HG02852 (cell line): ENCODE data around the gene FLT3LG.

Experiments used
- ATAC-seq: cut with Tn5 transposase; IDR thresholded peaks from one replicate; pipeline ENCODE4 v1.9.1; 2021; ENCODE audit warnings: mild to moderate bottlenecking, moderate library complexity; ENCODE audit not compliant: unreplicated experiment

FLT3LG gene

DNA sequence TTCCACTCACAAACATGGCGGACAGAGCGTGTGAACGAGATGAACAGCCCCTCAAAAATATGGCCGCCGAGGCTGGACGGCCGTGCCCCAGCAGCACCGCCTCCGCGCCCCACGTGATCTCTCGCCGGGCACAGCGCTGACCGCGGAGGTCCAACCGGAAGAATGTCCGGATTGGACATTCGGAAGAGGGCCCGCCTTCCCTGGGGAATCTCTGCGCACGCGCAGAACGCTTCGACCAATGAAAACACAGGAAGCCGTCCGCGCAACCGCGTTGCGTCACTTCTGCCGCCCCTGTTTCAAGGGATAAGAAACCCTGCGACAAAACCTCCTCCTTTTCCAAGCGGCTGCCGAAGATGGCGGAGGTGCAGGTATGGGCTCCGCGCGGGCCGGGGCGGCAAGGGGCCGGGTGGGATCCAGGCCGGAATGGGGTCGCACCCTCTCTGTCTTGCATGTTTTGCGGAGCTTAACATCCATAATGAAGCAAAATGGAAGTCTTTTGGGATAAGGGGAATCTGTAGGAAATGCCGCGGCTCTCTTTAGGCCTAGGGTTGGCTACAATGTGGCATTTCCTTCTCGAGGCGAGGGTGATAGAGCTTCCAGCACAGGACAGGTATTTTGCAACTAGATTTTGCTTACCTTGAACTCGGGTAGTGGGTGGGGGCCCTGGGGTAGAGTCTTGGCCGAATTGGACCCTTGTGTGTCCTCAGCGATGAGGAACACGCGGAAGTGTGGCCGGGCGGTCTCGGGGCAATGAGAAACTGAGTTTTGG, 13.4 kb downstream of the FLT3LG start, which contains the start of gene RPL13A:
Gene RPL13A (plus strand): TSS at position 332 of the 769 bp plus-strand sequence. CDS start 22 bp downstream, at position 354.
- ATAC-seq = peak; percentile 90

GRCh38 chr19:49488046-49488862, 14.2 kb downstream of the FLT3LG start:
- ATAC-seq = no peak

- ATAC-seq = no peak
Observed at GRCh38 chr19:49488863-49489537, 15.0 kb downstream of the FLT3LG start.

DNA sequence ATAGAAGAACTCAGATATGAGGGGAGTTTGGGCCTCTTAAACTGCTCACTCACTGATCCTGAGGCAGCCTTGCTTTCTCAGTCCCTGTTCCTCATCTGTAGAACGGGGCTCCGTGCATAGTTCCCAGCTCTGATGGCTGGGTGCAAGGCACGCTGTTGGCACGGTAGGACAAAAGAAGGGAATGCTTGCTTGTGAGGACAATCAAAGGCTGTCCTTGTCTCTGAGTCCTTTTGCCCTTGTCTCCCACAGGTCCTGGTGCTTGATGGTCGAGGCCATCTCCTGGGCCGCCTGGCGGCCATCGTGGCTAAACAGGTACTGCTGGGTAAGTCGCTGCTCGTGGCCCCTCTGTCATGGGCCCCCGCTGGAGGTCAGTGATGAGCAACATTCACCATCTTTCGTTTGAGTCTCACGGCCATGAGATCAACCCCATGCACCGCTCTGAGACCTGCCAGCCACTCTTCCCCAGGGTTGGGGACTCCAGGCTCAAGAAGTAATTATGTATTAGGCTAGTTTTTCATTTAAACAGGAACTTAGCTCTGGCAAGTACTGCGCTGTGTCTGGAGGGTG, 15.7 kb downstream of the FLT3LG start:
- no peak for ATAC-seq

- ATAC-seq = no peak
Observed at GRCh38 chr19:49490287-49491029, 16.4 kb downstream of the FLT3LG start.

- no peak for ATAC-seq
Observed at GRCh38 chr19:49491030-49491803, 17.2 kb downstream of the FLT3LG start.

DNA sequence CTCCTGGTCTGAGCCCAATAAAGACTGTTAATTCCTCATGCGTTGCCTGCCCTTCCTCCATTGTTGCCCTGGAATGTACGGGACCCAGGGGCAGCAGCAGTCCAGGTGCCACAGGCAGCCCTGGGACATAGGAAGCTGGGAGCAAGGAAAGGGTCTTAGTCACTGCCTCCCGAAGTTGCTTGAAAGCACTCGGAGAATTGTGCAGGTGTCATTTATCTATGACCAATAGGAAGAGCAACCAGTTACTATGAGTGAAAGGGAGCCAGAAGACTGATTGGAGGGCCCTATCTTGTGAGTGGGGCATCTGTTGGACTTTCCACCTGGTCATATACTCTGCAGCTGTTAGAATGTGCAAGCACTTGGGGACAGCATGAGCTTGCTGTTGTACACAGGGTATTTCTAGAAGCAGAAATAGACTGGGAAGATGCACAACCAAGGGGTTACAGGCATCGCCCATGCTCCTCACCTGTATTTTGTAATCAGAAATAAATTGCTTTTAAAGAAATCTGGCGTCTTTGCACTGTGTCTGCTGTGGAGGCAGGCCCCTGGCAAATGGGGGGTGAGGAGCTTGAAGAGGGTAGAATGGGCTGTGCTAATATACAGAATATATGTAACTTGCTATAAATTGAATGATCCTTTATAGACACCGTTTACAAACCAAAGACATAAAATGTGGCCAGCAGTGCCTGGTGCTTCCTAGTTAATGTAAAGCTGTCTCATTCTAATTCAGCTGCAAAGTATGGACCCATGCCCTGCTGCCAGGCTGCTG, 18.0 kb downstream of the FLT3LG start:
- ATAC-seq = no peak

DNA sequence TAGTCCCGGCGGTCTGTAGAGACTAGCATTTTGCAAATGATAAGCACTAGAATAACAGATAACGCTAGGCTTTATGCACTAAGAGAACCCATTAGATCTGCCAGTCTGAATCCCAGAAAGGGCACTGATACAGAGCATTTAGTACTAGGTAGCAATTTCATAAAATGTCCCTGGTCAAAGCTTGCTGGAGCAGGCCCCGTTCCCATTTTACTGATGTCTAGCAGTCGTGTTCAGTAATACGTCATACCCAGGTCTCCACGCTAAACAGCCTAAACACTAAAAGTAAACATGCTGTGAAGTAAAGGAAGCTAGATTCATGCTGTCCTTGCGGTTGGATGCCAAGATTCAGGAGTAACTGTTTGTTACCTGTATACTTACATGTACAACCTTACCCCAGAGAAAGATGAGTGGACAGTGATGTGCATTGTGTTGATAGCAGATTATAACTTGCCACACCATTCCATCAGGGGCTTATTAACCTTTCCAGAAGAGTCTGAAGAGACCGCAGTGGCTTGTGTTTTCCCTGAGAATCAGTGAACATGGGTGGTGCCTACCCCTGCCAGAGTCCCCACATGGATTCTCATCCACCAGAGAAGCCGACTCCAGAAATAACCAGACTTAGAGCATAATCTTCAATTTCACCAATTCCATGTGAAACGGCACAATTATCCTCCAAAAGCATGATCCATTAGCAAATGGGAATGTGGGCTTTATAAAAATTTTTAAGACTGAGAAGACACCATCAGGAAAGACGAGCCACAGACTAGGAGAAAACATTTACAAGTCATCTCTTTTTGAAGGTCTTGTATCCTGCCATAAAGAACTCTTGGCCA, 18.8 kb downstream of the FLT3LG start:
- ATAC-seq = no peak

DNA sequence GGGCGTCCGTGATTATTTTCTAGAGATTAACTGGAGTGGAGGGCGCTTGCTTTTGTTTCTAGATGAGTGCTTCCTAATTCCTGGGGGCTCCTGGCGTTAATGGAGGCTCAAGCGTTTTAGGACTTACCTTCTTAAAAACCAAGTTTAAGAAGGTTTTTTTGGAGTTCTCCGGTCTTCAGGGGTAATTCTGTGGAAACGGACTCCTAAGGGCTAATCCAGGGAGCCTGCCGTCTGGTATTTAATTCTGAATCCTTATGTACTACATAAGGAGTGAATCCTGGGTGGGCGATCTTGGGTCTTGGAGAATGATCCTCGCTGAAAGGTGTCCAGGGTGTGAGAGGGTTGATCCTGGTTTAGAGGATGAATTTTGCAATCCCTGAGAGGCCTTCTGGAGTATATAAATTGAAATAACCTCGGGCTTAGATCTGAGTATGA, 22.6 kb downstream of the FLT3LG start:
- ATAC-seq = no peak

DNA sequence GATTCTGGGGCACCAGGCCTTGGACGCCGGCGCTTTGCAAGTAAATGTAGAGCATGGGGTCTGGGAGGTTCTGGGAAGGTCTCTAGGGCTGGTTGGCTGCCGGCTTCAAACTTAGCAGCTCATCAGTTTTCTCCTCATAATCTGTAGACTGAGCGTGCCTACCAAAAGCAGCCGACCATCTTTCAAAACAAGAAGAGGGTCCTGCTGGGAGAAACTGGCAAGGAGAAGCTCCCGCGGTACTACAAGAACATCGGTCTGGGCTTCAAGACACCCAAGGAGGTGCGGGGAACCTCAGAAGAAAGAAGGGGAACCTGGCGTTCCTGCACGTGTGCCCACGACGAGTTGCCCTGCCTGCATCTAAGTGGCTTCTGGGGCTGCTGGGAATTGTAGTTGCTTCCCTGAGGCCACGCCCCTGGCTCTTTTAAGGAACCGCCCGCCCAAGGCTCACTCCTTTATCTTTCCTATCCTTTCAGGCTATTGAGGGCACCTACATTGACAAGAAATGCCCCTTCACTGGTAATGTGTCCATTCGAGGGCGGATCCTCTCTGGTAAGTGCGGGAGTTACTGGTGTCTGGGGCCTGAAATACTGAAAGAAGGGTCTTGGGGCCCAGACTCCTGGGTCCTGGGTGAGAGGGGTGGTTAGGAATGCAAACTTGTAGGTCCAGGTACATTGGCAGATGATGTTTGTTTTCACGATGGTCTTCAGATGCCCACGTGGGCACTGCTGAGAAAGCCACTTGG, 23.2 kb downstream of the FLT3LG start:
- ATAC-seq = no peak

DNA sequence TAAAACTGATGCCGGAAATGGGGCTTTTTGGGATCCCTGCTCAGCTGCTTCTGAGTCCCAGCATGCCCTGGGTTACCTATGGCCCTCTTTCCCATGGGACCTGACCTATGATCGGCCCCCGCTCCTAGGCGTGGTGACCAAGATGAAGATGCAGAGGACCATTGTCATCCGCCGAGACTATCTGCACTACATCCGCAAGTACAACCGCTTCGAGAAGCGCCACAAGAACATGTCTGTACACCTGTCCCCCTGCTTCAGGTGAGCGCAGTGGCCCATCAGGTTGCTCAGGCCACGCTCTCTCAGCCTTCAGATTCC, 23.7 kb downstream of the FLT3LG start:
- no peak for ATAC-seq

- no peak for ATAC-seq
Observed at GRCh38 chr19:49498475-49498874, 24.5 kb downstream of the FLT3LG start.

DNA sequence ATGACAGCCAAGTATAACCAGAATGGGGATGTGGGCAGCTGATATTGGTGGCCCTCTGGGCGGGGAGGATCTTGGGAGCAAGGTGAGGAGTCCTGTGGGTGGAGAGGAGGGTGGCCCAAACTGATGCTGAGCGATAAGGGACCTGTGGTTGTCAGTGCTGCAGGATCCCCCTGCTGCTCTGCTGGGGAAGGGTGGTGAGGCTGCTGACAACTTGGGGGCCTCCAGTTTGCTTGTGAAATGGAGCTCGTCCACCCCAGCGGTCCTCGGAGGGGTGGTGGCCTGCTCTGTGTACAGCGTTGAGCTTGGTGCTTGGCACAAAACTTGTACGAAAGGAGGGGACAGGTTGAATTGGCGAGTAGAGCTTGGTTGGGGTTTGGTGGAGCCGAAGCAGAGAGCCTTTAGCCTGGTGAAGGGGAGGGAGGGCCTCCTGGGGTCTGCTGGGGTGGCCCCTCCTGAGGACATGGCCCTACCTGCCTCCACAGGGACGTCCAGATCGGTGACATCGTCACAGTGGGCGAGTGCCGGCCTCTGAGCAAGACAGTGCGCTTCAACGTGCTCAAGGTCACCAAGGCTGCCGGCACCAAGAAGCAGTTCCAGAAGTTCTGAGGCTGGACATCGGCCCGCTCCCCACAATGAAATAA, 25.1 kb downstream of the FLT3LG start:
- no peak for ATAC-seq

- no peak for ATAC-seq
Observed at GRCh38 chr19:49502866-49503581, 29.0 kb downstream of the FLT3LG start.

GRCh38 chr19:49503582-49503962, 29.6 kb downstream of the FLT3LG start:
- ATAC-seq = no peak

DNA sequence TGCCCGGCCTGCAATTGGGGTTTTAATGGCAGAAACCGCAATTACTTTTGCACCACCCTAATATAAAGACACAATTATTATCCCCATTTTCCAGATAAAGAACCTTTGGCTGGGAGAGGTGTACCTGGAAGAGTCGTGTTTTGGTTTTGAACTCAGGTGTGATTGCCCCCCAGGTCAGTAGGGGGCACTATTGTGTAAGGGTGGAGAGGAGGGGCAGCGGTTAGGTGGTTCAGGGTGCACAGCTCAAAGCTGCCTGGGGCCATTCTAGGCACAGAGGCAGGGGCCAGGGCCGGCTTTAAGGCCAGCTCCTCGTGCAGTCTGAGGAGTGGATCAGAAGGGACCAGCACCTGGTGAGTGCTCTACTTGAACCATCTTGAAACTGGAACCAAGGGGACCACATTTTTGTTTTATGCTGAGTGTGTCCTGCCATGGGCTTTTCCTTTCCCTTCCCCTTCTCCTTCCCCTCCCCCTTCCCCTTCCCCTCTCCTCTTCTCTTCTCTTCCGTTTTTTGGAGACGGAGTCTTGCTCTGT, 32.6 kb downstream of the FLT3LG start:
- ATAC-seq = no peak
